CD4-positive, alpha-beta T cell treated with Interleukin-15 for 1 hour (primary cell): Measurements from ENCODE around the gene AKAP7.
"Not testable (repeated sequence)": the region's sequence is repeated elsewhere in the genome, so short reads cannot be mapped to it uniquely, and the experiment has no call there.

ENCODE experiments used
- DNase-seq: peaks from one replicate; pipeline ENCODE4 v3.0.0-alpha.2; 2020

Gene AKAP7

GRCh38 chr6:131303338-131303930, 168.2 kb downstream of the AKAP7 start:
- DNase-seq, result no peak

GRCh38 chr6:131305037-131305850, 170.0 kb downstream of the AKAP7 start:
- no peak for DNase-seq

GRCh38 chr6:131309437-131309836, 174.2 kb downstream of the AKAP7 start:
- DNase-seq, result no peak

GRCh38 chr6:131314838-131315237, 179.6 kb downstream of the AKAP7 start:
- no peak for DNase-seq

- no peak for DNase-seq
Observed at GRCh38 chr6:131316654-131317053, 181.4 kb downstream of the AKAP7 start.

GRCh38 chr6:131317516-131317915, 182.2 kb downstream of the AKAP7 start:
- DNase-seq, result no peak

- no peak for DNase-seq
Observed at GRCh38 chr6:131321589-131321988, 186.3 kb downstream of the AKAP7 start.

GRCh38 chr6:131322125-131322524, 186.9 kb downstream of the AKAP7 start:
- no peak for DNase-seq

- DNase-seq, result not testable (repeated sequence)
Observed at GRCh38 chr6:131325669-131326068, 190.4 kb downstream of the AKAP7 start.

GRCh38 chr6:131328727-131329126, 193.5 kb downstream of the AKAP7 start:
- not testable (repeated sequence) for DNase-seq

GRCh38 chr6:131331151-131331550, 195.9 kb downstream of the AKAP7 start:
- DNase-seq, result no peak

GRCh38 chr6:131331873-131332781, 196.9 kb downstream of the AKAP7 start:
- DNase-seq, result no peak
